RPMI7951 (cell line): Measurements from ENCODE around the gene ARMS2. TPM values are rescaled to one million over a fixed set of nuclear protein-coding genes. Genes with fewer than 3 reads are reported as not detected.

Experiments used
- DNase-seq: peaks from one replicate; pipeline ENCODE4 v3.0.0-alpha.2; 2012; ENCODE audit warnings: low read depth
- total RNA-seq: library from RNA; depleted of rRNA; stranded (reverse); fragments of >200 nt; shearing (Covaris generic); gene quantifications from 2 replicates; pipeline ENCODE4 v1.2.3, GENCODE V29; 2014

ARMS2 gene
- total RNA-seq, 1 experiment from 2014 or later, result not detected

GRCh38 chr10:122450353-122450990 lies 4.0 kb upstream of the ARMS2 start:
- DNase-seq, result no peak

- no peak for DNase-seq
Observed at GRCh38 chr10:122454071-122454470, 382 bp upstream of the ARMS2 start.

DNA sequence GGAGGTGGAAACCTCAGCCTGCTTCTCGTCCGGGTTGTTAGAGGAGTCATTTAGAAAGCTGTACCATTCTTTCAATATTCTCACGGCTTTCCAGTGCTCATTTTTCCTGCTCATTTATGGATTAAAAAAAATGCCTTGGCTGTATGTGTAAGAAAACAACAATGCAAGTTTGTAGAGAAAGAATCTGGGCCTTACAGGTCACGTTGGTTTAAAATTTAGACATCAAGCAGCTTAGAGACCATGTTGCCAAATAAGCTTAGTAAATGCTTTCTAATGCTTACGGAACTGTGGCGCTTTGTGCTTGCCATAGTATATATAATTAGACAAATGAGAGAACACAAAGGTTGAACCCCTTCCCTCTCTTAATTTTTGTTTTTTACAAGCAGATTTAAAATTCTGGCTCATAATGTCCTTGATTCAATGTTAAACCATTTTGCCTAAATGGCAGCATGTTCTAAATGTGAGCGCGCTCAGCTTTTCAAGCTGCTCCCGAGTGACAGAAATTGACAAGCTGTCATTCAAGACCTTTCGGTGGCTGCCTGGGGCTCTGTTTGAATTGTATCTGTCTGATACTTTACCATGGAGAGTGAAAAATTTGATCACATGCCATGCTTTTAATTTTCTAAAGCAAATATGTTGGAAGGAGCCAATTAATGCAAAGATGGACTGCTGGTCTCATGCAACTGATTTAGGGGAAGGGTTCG lies 1.1 kb downstream of the ARMS2 start:
- no peak for DNase-seq

DNA sequence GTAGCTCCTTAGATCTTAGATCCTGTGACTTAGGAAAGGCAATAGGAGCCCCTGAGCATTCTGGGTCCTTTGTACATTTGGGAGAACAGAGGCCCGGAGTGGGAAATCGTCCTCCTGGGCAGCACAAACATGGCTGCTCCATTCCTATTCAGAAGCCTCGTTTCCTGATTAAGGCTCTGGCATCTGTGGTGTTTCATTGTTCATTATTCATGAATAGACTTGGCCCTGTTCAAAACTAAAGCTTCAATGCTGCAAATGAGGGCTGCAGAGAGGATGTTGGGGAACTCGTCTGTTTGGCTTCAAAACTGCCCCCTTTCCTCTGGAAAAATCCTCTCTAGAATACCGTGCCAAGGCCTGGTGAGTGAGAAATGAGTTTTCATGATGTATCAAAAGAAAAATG lies 3.5 kb downstream of the ARMS2 start:
- no peak for DNase-seq

DNA sequence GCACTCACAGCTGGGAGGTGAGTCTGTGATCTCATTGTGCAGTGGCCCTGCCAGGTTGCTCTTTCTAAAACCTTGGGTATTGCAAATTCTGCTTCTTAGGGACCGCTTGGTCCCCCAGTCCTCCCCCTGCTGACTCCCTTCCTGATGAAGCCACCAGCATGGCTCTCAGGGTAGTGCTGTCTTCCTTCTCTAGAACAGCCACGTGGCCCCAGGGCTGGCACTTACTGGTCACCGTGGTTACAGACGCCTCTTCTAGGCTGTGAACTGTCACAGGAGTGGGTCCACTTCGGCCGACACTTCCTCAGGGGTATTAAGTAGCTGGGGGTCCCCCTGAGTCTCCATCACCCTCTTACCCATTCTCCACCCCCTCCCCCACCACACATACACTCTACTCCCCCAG lies 4.2 kb downstream of the ARMS2 start:
- no peak for DNase-seq

- DNase-seq, result peak; percentile 79
Observed at GRCh38 chr10:122459561-122460273, 5.3 kb downstream of the ARMS2 start.

GRCh38 chr10:122460891-122461293 lies 6.4 kb downstream of the ARMS2 start:
- peak; percentile 35 for DNase-seq

DNA sequence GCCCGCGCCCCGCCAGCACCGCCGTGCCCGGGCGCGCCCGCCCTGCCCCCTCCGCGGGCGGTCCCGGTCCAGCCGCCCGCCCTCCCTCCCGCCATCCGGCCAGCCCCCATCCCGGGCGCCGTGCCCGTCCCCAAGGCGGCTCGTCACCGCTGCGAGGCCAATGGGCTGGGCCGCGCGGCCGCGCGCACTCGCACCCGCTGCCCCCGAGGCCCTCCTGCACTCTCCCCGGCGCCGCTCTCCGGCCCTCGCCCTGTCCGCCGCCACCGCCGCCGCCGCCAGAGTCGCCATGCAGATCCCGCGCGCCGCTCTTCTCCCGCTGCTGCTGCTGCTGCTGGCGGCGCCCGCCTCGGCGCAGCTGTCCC lies 6.9 kb downstream of the ARMS2 start, which contains the start of gene HTRA1:
TSS of gene HTRA1 (plus strand) at position 187 of the 362 bp plus-strand sequence. CDS start at position 287, 100 bp downstream.
- peak; percentile 77 for DNase-seq

GRCh38 chr10:122461729-122462532 lies 7.5 kb downstream of the ARMS2 start:
- no peak for DNase-seq

DNA sequence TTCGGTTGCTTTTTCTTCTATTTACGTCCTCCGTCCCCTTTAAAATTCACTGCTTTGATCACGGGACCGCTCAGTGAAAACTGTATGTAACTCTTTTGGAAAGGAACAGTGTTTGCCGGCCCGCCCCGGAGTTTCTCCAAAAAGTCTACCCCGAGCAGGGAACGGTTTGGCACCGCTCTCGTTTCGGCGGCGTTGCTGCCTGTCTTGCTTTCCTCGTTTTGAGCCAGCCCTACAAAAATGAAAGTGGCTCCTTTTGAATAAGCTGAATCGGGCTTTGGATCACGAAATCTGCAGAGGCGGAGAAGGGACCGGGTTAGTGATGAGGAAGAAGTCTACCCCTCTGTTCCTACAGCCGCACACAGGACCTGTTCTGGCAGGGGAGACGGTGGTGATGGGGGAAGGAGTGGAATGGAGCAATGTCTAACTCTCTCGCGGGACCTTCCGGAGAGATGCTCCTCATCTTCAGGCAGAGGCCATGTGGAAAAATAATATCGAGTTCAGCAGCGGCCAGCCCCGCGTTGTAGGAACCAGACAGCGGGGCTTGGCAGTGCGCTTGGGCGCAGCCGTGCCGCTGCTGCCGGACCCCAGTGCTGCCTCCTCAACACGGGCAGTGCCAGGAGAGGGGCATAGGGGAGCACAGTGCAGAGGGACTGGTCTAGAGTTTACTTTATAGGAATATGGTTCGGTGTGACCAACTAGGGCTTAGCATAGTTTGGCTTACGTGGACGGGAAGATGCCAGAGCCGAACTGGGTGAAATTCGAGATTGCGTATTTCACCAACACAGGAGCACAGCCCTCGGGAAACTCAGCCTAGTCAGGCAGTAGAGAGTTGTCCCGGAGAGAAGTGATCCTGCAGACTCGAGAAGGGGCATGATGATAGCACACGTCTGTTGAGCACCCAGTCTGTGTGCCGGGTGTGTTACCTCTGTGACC lies 8.3 kb downstream of the ARMS2 start:
- peak; percentile 42 for DNase-seq

DNA sequence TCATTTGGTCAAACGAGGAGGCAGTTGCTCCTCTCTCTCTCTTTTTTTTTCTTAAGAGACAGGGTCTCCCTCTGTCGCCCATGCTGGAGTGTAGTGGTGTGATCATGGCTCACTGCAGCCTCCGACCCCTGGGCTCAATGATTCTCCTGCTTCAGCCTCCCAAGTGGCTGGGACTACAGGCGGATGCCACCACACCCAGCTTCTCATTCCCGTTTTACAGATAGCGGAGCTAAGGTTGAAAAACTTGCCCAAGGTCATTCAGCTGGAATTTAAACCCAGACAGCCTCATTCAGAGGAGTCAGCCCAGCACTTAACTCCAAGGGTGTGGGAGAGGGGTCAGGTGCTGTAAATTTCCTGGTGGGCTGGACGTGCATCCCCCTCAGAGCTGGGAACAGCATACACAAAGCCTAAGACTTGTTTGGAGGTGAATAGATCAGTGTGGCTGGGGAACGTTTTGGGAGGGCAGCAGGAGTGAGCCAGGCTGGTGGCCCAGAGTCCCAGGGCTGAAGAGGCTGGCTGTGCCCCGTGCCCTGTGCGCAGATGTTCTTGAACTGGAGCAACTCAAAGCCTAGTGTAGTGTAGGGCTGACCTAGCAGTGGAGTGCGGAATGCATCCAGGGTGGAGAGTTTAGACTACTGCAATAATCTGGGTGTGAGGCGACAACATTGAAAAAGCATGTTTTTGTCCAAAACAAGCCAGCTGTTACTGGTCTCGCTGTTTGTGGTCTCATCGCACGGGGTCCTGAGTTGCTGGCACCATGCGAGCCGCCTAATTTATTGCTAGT lies 9.2 kb downstream of the ARMS2 start:
- no peak for DNase-seq

GRCh38 chr10:122464250-122464510 lies 9.7 kb downstream of the ARMS2 start:
- no peak for DNase-seq

DNA sequence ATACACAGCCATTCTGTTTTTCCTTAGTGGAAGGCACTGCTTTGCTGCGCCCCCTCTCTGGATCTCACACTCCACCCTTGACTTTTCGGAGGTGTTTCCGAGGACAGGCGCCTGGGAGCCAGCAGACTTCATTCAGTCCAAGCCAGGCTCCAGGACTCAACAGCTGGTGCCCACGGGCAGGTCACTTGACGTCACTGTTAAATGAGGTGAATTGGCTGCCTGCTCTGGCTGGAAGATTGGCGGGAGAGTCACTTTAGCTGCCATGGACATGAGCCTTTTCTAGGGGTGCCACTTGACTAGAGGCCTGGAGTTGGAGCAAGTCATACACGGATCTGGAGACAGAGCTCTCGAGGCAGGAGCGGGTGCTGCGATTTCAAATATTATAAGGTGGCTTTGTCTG lies 10.1 kb downstream of the ARMS2 start:
- DNase-seq, result no peak

DNA sequence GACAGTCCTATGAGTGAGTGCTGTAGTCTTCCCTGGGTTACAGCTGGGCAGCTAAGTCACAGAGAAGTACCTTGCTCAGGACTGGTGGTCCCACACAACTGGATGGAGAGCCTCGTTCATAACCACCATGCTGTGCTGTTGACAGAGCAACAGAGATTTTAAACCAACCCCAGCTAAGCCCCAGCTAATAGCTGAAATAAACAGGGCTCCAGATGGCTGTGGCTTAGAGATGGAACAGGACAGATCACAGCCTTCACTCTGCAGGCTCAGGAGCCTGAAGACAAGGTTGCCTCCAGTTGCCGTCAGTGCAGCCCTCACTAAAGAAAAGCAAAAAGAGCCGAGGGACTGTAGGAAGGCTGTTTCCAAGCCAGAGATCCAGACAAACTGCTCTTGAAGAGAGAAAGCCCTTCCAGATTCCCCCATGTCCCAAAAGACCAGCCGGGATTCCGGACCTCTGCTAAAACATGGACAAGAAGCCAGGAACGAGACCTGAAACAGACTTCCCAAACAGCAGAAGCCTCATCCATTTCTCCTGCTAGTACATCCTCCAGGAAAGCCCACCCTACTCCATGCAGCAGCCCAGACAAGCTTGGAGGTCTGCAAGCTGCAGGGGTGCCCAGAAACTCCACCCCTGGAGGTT lies 11.1 kb downstream of the ARMS2 start:
- DNase-seq, result no peak

DNA sequence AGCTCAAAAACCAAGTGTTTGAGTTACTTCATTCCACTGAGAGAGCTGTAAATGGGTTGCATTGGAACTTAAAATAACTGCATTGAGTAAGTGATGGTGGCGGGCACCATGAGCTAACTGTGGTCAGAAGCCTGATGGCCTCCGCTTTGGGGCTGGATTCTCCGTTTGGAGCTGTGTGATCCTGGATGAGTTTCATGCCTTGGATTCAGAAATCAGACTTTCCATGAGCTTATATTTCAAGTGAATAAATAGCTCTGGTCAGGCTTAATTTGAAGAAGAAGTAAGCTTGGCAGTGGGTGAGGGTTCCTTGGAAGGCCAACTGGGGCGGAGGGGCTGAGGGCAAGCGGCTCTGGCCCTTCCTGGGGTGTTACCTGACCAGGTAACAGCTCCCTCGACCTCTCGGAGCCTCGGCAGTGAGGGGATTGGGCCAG lies 12.5 kb downstream of the ARMS2 start:
- DNase-seq, result no peak

GRCh38 chr10:122467701-122468100 lies 13.2 kb downstream of the ARMS2 start:
- peak; percentile 49 for DNase-seq

DNA sequence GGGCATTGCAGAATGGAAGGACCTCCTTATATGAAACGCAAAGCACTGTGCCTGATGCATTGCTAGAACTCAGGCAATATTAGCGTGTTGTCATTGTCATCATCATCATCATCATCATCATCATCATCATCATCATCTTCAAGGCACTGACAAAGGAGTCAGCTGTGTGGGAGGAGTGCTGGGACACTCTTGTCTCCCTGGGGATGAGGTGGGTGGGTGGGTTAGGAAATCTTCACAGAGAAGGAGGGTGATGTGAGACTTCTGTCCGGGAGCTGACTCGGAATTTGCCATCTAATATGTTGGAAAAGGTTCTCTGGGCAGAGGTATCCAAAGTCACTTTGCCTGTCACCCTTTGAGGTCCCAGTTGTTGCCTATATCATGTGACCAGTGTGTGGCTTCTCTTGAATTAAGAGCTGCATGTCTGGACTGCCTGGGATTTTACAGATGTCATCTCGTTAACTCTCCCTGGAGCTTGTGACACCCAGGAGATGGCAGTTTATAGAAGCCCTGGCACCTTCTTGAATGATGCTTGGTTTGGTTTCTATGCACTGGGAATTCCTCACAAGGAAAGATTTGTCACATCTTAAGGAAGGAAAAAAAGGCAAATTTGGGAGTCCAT lies 14.0 kb downstream of the ARMS2 start:
- no peak for DNase-seq

GRCh38 chr10:122468926-122469781 lies 14.7 kb downstream of the ARMS2 start:
- peak; percentile 99 for DNase-seq
